ENCODE measurements around the gene ZNF580.

Gene ZNF580

GRCh38 chr19:55640577-55641425, at the start of gene ZNF580:
Gene ZNF580 (plus strand): TSS chr19:55641002. CDS start chr19:55642509, 1,507 bp downstream.
- DNase-seq (ENCODE audit: low read depth), result peak; percentile 32

- no peak for DNase-seq (ENCODE audit: low read depth)
Observed at GRCh38 chr19:55591555-55591954, 49.2 kb upstream of the ZNF580 start.

GRCh38 chr19:55592391-55593090, 48.3 kb upstream of the ZNF580 start:
- DNase-seq (ENCODE audit: low read depth), result no peak

- DNase-seq (ENCODE audit: low read depth), result no peak
Observed at GRCh38 chr19:55593096-55593772, 47.6 kb upstream of the ZNF580 start.

GRCh38 chr19:55594996-55595545, 45.7 kb upstream of the ZNF580 start:
- DNase-seq (ENCODE audit: low read depth), result no peak

GRCh38 chr19:55596304-55596703, 44.5 kb upstream of the ZNF580 start:
- DNase-seq (ENCODE audit: low read depth), result no peak

- DNase-seq (ENCODE audit: low read depth), result no peak
Observed at GRCh38 chr19:55597501-55597921, 43.3 kb upstream of the ZNF580 start.

GRCh38 chr19:55598034-55598433, 42.8 kb upstream of the ZNF580 start:
- no peak for DNase-seq (ENCODE audit: low read depth)

GRCh38 chr19:55598719-55599467, 41.9 kb upstream of the ZNF580 start:
- peak; percentile 85 for DNase-seq (ENCODE audit: low read depth)

- DNase-seq (ENCODE audit: low read depth), result peak; percentile 96
Observed at GRCh38 chr19:55599468-55599841, 41.3 kb upstream of the ZNF580 start, which contains the start of gene FIZ1. Gene FIZ1 (minus strand): TSS chr19:55599517. CDS start chr19:55597865, 1,652 bp downstream.

- peak; percentile 76 for DNase-seq (ENCODE audit: low read depth)
Observed at GRCh38 chr19:55599842-55600661, 40.8 kb upstream of the ZNF580 start, which contains the start of gene ZNF524. Gene ZNF524 (plus strand): TSS chr19:55600288. CDS start chr19:55602113, 1,825 bp downstream.

- DNase-seq (ENCODE audit: low read depth), result no peak
Observed at GRCh38 chr19:55600662-55601028, 40.2 kb upstream of the ZNF580 start.

- DNase-seq (ENCODE audit: low read depth), result no peak
Observed at GRCh38 chr19:55601084-55601483, 39.7 kb upstream of the ZNF580 start.

GRCh38 chr19:55602104-55603001, 38.4 kb upstream of the ZNF580 start:
- DNase-seq (ENCODE audit: low read depth), result no peak

- no peak for DNase-seq (ENCODE audit: low read depth)
Observed at GRCh38 chr19:55603115-55603514, 37.7 kb upstream of the ZNF580 start.

- DNase-seq (ENCODE audit: low read depth), result no peak
Observed at GRCh38 chr19:55603581-55604292, 37.1 kb upstream of the ZNF580 start.

- DNase-seq (ENCODE audit: low read depth), result peak; percentile 97
Observed at GRCh38 chr19:55605207-55605636, 35.6 kb upstream of the ZNF580 start.

- peak; percentile 53 for DNase-seq (ENCODE audit: low read depth)
Observed at GRCh38 chr19:55605637-55606470, 34.9 kb upstream of the ZNF580 start, which contains the start of gene ZNF865. Gene ZNF865 (plus strand): TSS chr19:55605647. CDS start chr19:55613619, 7,972 bp downstream.
